ENCODE data around the gene SIMC1.

SIMC1 gene

GRCh38 chr5:176389135-176390123 lies 151.2 kb downstream of the SIMC1 start:
- peak; percentile 53 for DNase-seq

GRCh38 chr5:176391479-176391878 lies 153.3 kb downstream of the SIMC1 start:
- no peak for DNase-seq

GRCh38 chr5:176391999-176392398 lies 153.8 kb downstream of the SIMC1 start:
- no peak for DNase-seq

- DNase-seq: no peak
Observed at GRCh38 chr5:176392526-176392925, 154.3 kb downstream of the SIMC1 start.

DNA sequence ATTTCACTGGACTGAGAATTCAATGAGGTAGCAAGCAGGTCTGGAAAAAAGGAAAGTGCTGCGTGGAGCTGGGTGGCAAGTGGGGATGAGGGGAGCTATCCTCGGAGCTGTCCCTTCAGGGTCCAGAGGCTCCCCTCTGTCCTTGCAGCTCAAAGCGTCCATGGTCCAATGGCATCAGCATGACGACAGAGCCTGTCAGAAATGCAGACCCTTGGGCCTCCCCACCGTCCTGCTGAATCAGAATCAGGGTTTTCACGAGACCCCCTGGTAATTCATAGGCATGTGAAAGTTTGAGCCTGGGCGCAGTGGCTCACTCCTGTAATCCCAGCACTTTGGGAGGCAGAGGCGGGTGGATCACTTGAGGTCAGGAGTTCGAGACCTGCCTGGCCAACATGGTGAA lies 155.9 kb downstream of the SIMC1 start:
- no peak for DNase-seq

DNA sequence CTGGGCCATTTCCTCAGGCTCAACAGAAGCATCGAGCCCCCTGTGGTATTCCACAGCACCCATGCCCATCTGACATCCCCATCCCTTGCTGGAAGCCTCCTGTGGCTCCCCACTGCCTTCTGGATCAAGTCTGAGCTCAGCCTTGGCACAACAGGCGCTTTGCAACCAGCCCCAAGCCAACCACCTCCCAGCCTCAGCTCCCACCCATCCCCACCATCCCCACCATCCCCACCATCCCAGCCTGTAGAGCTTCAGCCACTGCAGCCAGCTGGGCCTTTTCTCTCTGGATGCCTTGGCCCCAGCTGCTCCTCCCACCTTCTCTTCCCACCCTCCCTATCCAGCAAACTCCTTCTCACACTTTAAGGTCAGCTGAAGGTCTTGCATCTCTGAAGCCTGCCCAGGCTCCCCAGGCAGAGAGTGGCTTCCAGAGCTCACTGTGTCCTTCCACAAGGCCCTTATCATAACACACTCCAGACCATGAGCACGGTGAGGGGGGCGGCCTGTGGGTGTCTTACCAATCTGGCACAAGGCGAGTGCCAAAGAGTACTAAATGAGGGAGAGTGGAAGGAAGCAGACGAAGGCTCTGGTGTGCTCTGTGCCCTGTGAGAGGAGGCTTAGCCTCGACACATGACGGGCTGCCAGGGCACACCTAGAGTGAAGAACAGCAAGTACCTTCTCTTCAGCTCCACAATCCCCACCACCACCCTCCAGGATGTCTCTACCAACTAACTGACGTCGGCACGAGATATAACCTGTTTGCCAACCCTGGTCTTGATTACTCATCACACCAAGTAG lies 156.9 kb downstream of the SIMC1 start:
- no peak for DNase-seq
